Type B pancreatic cell (in vitro differentiated cells): ENCODE measurements around the gene CD300LB. TPM values are rescaled to one million over a fixed set of nuclear protein-coding genes. Genes with fewer than 3 reads are reported as not detected.

ENCODE experiments used
- DNase-seq: peaks from one replicate; pipeline ENCODE4 v3.0.0; 2021; ENCODE audit warnings: mixed read lengths; ENCODE audit not compliant: unreplicated experiment; ENCODE audit errors: extremely low spot score
- H3K27ac Mint-ChIP-seq: 2 replicates; pipeline ENCODE4 v1.8.0; 2021; ENCODE audit warnings: mild to moderate bottlenecking, mixed read lengths
- H3K27me3 Mint-ChIP-seq: 2 replicates; pipeline ENCODE4 v1.8.0; 2021; ENCODE audit warnings: mixed read lengths
- H3K36me3 Mint-ChIP-seq: 2 replicates; pipeline ENCODE4 v1.8.0; 2021; ENCODE audit warnings: mixed read lengths
- H3K4me1 Mint-ChIP-seq: one replicate; pipeline ENCODE4 v1.8.0; 2021; ENCODE audit warnings: mixed read lengths; ENCODE audit not compliant: unreplicated experiment
- H3K4me3 Mint-ChIP-seq: 2 replicates; pipeline ENCODE4 v1.8.0; 2021; ENCODE audit warnings: mild to moderate bottlenecking, mixed read lengths
- H3K9me3 Mint-ChIP-seq: 2 replicates; pipeline ENCODE4 v1.8.0; 2021; ENCODE audit warnings: mixed read lengths
- CTCF ChIP-seq: fragments of 200-600 bp; sonication (generic); conservative IDR thresholded peaks from 2 replicates; pipeline ENCODE4 v1.5.0; 2021; ENCODE audit warnings: antibody characterized with exemption, mild to moderate bottlenecking
- total RNA-seq: library from RNA; stranded (reverse); gene quantifications from 2 replicates; pipeline ENCODE4 v1.2.1, GENCODE V29; 2021; ENCODE audit warnings: low replicate concordance

CD300LB gene
- total RNA-seq, 1 donor from 2014 or later = not detected

GRCh38 chr17:74516561-74517328 lies 14.5 kb downstream of the CD300LB start:
- no peak for DNase-seq
- no peak overlapping the region for H3K4me3 Mint-ChIP-seq
- no peak for TF ChIP-seq CTCF
- H3K4me1 Mint-ChIP-seq = peaks cover 8% of the 10 kb centered on the region
- H3K36me3 Mint-ChIP-seq = peaks cover 10% of the 10 kb centered on the region
- peaks cover 16% of the 10 kb centered on the region for H3K9me3 Mint-ChIP-seq
- peaks cover 42% of the 10 kb centered on the region for H3K27me3 Mint-ChIP-seq
- H3K27ac Mint-ChIP-seq = no peak overlapping the region

- Mint-ChIP-seq H3K9me3 (peaks cover 16% of the 10 kb centered on the region), H3K4me3 (no peak overlapping the region), H3K27me3 (peaks cover 45% of the 10 kb centered on the region), H3K27ac (no peak overlapping the region), H3K4me1 (peaks cover 8% of the 10 kb centered on the region), H3K36me3 (peaks cover 10% of the 10 kb centered on the region)
- no peak for TF ChIP-seq CTCF
- no peak for DNase-seq
Observed at GRCh38 chr17:74515941-74516340, 15.3 kb downstream of the CD300LB start.

GRCh38 chr17:74514632-74515334 lies 16.5 kb downstream of the CD300LB start:
- peak overlapping the region; percentile 92 for H3K27ac Mint-ChIP-seq
- H3K36me3 Mint-ChIP-seq = peaks cover 10% of the 10 kb centered on the region
- H3K9me3 Mint-ChIP-seq = peaks cover 16% of the 10 kb centered on the region
- no peak for TF ChIP-seq CTCF
- H3K4me1 Mint-ChIP-seq = peaks cover 8% of the 10 kb centered on the region
- DNase-seq = no peak
- peak overlapping the region; percentile 79 for H3K4me3 Mint-ChIP-seq
- H3K27me3 Mint-ChIP-seq = peaks cover 43% of the 10 kb centered on the region

GRCh38 chr17:74513987-74514631 lies 17.2 kb downstream of the CD300LB start:
- no peak for TF ChIP-seq CTCF
- H3K36me3 Mint-ChIP-seq = peaks cover 10% of the 10 kb centered on the region
- H3K4me1 Mint-ChIP-seq = peaks cover 8% of the 10 kb centered on the region
- H3K9me3 Mint-ChIP-seq = peaks cover 16% of the 10 kb centered on the region
- peak overlapping the region; percentile 92 for H3K27ac Mint-ChIP-seq
- DNase-seq = no peak
- H3K27me3 Mint-ChIP-seq = peaks cover 46% of the 10 kb centered on the region
- peak overlapping the region; percentile 79 for H3K4me3 Mint-ChIP-seq

- TF ChIP-seq CTCF = no peak
- no peak overlapping the region for H3K27ac Mint-ChIP-seq
- peaks cover 49% of the 10 kb centered on the region for H3K27me3 Mint-ChIP-seq
- peaks cover 8% of the 10 kb centered on the region for H3K4me1 Mint-ChIP-seq
- DNase-seq = peak; percentile 24
- H3K4me3 Mint-ChIP-seq = no peak overlapping the region
- H3K9me3 Mint-ChIP-seq = peaks cover 12% of the 10 kb centered on the region
- H3K36me3 Mint-ChIP-seq = peaks cover 10% of the 10 kb centered on the region
Observed at GRCh38 chr17:74512624-74513091, 18.6 kb downstream of the CD300LB start.
